Activated naive CD4-positive, alpha-beta T cell treated with Interleukin-2 at 50 U/mL for 16 hours (primary cell): ENCODE results near the gene COX6B2.

Source experiments
- DNase-seq: peaks from one replicate; pipeline ENCODE4 v3.0.0-alpha.2; 2020

COX6B2 gene

DNA sequence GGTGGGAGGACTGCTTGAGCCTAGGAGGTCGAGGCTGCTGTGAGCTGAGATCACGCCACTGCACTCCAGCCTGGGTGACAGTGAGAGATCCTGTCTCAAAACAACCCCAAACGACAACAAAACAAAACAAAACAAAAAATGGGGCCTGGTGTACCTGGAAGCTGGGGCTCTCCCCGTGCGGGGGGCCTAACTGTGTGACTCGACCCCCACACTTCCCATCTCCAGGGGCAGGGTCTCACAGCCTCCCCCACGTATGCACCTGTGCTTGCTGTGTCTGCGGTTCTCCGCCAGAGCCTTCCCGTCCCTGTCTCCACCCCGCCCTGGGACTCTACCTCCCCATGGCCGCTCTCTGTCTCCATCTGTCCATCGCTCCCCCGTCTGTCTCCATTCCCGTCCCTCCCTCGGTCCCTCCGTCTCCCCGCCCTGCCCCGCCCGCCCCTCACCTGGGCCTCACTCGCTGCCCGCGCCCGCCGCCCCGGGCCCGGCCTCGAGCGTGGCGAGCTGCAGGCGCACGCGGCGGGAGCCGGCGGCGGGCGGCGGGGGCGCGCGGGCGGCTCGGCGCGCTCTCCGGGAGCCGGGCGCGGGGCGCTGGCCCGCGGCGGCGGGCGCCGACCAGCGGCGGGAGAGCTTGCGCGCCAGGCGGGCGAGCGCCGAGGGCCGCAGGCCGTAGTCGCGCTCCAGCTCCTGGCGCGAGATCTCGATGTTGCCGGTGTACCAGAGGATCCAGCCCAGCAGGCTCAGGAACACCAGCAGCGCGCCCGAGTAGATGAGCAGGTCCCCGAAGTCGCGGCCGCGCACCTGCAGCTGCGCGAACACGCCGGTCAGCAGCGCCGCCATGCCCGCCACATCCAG, 29.0 kb upstream of the COX6B2 start:
- DNase-seq: peak; percentile 51

DNA sequence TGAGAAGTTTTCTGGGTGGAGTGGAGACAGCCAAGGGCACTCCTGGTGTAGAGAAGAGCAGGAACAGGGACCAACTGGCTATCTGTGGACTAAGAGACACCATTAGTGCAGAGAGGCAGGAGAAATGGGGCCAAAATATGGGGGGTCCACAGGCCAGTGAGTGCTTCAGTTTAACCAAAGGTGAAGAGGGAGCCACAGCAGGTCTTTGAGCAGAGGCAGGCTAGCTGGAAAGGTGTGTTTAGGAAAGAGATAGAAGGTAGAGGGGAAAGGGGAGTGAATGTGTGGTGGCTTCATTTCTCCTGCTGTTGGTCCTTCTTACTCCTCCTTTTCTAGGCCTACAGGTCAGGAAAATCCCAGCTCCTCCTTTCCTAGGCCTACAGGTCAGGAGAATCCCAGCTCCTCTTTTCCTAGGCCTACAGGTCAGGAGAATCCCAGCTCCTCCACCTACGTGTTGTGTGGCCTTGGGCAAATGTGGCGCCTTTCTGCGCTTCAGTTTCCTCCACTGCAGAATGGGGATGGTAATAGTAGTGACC, 28.1 kb upstream of the COX6B2 start:
- DNase-seq: no peak

DNA sequence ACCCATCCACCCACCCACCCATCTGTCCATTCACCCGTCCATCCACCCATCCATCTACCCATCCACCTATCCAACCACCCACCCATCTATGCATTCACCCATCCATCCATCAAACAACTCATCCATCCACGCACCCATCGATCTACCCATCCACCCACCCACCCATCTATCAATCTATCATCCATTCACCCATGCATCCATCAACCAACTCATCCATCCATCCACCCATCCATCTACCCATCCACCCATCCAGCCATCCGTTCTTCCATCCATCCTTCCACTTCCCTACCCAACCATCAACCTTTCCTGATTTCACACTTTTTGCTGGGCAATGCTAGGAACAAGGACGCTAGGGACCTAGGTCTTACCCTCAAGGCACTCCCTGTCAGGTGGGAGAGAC, 27.5 kb upstream of the COX6B2 start:
- no peak for DNase-seq

DNA sequence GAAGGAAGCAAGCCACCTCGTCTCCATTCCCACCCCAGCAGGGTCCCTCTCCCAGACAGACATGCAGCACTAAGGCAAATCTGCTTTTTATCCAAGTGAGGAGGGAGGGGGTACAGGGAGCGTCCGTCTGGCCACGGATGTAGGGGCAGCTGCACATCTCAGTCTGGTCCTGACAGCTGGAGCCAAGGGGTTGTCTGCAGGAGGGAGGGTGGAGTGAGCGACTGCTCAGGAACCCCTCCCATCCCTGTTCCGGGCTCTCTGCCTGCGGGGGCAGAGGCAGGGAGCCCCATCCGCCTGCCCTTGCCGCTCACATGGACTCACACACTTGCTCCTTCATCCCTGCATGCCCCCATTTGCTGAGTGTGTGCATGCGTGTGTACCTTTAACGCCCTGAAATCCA, 24.7 kb upstream of the COX6B2 start:
- DNase-seq: no peak

DNA sequence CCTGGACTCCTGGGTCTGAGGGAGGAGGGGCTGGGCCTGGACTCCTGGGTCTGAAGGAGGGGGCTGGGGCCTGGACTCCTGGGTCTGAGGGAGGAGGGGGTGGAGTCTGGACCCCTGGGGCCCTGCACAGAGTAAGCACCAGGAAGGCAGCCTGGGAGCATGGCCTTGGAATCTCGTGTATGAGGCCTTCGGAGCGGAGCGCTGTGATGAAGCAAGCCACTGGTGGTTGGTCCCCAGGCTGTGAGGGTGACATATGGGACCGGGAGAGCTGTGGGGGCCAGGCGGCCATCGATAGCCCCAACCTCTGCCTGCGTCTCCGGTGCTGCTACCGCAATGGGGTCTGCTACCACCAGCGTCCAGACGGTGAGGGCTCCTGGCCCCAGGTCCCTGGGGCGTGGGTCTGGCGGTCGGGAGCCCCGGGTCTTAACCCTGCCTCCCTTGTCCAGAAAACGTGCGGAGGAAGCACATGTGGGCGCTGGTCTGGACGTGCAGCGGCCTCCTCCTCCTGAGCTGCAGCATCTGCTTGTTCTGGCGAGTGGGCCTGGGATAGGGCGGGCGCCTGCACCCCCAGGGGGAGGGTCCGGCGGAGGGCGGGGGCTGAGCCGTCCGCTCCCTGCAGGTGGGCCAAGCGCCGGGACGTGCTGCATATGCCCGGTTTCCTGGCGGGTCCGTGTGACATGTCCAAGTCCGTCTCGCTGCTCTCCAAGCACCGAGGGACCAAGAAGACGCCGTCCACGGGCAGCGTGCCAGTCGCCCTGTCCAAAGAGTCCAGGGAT, 23.0 kb upstream of the COX6B2 start:
- DNase-seq: no peak

DNA sequence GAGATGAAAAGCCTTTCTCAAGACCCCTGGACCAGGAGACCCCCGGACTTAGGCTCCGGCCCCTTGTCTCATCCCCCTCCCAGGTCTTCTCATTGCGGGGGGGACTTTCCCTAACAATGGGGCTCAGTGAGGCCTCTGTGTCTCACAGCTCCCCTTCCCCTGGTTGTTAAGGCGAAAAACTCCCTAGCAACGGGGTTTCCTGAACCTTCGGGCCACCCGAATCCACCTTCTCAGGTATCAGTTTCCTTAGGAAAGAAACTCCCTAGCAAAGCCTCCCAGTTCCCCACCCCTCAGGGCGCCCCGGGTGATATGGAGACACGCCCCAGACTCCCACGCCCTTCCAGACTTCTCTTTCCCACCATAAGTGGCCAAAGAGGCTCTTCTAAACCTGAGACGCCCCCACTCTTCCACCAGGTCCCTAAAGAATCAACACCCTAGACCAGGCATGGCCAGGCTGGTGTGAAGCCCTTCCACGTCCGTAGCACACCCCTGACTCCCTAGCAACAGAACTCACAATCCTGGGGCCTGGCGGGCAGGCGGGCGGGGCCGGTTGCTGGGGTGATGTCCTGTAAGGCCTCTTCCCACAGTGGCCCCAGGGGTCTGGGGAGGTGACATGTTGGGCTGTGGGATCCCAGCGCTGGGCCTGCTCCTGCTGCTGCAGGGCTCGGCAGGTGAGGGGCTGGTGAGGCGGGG, 21.9 kb upstream of the COX6B2 start, which contains the start of gene TMEM190:
TSS of gene TMEM190 (plus strand) at position 586 of the 693 bp plus-strand sequence. CDS start at position 614, 28 bp downstream.
- DNase-seq: no peak

DNA sequence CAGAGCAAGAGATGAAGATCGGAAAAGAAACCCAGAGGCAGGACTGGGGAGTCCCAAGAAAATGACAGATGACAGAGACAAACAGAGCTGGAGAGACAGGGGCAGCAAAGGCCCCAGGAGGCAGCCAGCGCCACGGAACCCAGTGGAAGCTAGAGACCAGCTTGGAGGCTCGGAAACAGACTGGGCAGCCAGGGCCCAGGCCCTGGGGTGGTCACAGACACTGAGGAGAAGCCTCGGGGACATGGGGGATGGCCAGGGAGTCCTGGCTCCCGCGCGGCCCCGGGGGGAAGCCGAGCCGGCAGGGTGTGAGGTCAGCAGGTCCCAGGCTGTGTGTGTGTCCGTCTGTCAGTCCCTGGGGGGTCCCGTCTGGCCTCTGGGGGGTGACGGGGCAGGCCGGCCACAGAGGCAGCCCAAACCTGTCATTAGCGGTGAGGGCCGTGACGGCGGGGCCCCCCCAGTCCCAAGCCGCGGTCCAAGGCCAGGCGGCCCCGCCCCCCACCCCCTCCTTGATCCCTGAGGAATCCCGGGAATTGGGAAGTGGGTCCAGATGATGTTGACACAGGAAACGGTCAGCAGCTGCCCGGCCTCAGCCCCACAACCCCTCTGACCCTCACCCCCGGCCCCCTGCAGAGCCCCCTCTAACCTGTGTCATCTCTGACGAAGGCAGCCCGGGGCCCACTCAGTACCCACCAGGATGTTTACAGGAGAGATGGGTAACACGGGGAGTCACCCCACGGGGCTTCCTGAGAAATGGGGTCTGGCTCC, 19.7 kb upstream of the COX6B2 start:
- no peak for DNase-seq

DNA sequence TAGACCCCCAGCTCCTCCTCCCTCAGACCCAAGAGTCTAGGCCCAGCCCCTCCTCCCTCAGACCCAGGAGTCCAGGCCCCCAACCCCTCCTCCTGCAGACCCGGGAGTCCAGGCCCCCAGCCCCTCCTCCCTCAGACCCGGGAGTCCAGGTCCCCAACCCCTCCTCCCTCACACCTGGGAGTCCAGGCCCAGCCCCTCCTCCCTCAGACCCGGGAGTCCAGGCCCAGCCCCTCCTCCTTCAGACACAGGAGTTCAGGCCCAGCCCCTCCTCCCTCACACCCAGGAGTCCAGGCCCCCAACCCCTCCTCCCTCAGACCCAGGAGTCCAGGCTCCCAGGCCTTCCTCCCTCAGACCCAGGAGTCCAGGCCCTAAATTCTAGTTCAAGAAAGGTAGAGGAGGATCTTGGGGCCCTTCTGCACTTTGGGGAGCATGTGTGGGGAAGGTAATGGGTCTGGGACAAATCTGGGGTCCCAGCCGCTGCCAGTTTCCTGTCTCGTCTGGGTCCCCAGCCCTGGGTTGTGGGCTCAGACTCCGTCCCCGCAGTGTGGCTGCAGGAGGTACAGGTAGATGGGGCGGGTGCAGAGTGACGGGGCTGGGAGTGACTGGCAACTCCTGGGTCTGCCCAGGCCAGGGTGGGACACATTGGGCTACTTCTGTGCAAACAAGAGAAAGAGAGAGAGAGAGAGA, 18.9 kb upstream of the COX6B2 start:
- DNase-seq: no peak

DNA sequence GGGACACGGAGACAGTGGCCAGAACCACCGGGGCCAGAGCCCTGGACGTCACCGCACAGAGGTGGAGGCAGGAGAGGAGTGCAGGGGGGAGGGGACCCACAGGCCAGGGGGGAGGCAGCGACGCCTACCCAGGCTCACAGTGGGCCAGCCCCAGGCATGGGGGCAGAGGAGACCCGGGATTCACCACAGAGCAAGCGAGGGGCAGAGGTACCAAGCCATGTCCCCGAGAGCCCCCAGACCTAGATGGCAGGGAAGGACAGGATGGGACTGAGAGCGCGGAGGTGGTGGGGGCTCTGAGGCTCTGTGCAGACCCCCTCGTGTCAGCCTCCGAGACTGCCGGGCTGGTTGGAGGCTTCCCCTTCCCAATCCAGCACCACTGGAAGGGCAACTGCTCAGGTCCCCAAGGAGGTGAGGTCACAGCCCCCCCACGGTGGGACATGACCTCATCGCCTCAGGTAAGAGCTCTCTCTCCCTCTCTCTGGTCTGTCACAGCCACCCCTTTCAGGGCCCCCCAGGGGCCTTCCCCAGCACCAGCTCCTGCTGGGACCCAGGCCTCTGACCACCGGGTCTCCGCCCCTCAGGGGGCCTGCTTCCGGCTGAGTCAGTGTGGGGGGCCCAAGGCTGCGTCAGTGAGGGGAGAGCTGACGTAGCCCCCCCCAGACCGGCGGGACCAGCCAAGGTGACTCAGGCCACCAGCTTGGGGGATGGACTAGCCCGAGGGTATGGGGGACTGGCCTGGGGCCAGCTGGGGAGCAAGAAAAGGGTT, 18.0 kb upstream of the COX6B2 start:
- DNase-seq: no peak

DNA sequence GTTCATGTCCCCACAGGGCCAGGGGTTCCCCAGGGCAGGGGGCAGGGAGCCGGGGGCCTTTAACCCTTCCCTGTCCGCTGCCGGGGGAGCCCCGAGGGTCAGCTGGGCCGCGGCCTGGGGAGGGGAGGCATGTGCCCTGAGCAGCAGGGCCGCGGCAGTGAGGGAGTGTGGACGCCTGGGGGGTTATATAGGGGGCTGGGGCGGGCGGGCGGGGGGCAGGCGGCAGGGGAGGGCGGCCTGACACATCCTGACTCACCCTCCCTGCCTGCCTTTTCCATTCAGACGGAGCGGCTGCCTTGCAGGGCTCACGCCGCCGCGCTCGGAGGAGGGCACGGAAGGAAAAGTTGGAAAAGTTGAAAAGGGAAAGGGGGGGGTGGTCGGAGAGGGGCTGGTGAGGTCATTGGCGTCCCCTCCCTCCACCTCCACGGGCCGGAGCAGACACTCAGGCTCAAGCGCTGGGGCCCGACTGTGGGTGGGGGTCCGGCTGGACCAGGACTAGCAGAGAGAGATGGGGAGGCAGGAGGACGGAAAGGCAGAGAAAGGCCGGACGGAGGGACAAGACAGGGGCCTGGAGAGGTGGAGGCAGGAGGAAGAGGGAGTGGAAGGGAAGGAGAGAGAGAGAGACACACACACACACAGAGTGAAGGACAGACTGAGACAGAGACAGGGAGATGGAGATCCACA, 15.9 kb upstream of the COX6B2 start, which contains the start of gene IL11:
TSS of gene IL11 (minus strand) at position 159 of the 684 bp plus-strand sequence. CDS start at position 6, 153 bp downstream.
- no peak for DNase-seq

DNA sequence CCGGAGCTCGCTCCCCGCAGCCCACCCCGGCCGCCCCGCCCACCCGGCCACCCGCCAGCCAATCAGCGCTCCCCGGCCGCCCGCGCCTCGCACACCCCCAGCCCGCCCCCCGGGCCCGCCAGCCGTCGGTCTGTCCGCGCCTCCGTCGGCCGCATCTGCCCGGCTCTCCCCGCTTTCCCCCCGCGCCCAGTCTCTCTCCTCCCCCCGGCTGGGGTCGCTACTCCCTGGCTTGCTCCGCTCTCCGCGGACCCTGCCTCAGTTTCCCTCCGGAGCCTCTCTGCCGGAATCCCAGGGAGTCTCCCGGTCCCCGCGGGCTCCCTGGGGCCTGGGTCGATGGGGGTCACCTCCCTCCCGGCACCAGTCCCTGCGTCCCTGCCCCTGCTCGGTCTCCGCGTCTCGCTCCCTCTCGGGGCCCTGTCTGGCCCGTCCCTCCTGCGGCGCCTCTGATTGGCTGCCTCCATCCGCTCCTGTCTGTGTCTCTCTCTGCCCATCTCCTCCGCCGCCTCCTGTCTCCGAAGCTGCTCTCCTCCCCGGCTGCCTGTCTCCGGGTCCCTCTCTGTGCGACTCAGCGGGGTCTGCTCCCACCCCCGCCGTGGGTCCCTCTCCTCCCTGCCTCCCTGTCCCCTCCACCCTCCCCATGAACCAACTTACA, 15.3 kb upstream of the COX6B2 start:
- peak; percentile 30 for DNase-seq

DNA sequence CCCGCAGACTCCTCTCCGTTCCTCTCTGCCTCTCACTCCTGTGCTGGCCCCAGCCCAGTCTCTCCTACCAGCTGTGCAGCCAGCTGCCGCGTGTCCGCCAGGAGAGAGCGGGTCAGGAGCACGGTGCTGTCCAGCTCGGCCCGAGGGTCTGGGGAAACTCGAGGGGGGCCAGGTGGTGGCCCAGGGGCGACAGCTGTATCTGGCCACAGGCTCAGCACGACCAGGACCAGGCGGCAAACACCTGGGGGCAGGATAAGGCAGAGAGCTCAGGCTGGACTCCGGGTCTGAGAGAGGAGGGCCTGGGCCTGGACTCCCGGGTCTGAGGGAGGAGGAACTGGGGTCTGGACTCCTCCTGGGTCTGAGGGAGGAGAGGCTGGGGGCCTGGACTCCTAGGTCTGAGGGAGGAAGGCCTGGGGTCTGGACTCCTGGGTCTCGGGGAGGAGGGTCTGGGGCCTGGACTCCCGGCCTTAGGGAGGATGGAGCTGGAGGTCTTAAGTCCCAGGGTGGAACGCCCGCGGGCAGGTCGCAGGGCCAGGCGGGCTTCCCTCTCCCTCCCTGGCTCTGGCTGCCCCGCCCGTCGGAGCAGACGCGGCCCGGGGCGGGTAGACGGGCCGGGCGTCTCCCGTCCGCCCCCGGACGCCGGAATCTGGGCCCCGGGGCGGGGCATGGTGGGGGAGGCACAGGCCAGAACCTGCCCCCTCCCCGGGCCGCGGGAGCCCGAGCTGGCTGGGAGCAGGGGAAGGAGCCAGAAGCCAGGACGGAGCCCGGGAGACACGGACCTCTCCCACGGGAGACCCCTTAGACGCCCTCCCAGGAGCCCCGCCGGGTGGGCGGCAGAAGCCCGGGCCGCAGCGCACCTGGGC, 14.4 kb upstream of the COX6B2 start:
- DNase-seq: peak; percentile 38

DNA sequence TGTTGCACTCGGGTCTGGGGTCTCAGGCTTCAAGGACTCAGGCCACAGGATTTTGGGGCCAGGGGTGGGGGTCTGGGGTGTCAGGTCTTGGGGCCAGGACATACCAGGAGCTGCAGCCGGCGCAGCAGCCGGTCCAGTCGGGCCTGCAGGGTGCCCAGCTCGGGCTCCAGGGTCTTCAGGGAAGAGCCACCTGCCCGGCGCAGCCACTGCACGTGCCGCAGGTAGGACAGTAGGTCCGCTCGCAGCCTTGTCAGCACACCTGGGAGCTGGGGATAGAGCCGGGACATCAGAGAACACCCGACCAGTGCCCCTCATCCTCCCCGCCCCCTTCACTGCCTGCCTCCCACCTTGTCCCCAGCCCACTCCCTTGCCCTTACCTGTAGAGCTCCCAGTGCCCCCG, 13.6 kb upstream of the COX6B2 start:
- no peak for DNase-seq

DNA sequence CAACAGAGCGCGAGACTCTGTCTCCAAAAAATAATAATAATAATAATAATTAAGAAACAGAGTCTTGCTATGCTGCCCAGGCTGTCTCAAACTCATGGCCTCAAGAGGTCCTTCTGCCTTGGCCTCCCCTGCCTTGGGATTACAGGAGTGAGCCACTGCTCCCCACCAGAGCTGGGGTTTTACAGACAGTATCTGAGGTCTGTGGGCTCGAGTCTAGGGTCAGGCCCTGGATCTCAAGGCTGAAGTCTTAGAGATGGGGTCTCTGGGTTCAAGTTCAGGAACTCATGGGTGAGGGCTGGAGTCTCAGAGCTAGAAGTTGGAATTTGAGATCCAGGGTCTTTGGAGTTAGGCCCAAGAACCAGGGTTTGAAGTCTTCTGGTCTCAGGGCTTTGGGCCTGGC, 12.3 kb upstream of the COX6B2 start:
- DNase-seq: no peak

DNA sequence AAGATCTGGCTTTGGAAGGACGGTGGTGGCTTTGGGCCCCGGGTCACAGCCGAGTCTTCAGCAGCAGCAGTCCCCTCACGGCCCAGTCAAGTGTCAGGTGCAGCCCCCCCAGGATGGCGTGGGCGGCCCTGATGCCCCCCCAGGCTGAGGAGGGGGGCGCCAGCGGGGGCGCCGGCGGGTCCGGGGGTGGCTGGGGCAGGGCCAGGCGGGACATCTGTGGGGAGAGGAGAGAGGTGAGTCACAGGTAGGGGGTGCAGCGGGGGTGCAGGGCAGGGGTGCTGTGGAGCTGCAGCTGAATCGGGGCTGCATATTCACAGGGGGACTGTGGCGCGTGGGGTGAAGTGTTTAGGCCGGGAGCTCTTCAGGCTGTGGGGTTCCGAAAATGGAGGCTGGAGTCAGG, 11.4 kb upstream of the COX6B2 start:
- DNase-seq: no peak

DNA sequence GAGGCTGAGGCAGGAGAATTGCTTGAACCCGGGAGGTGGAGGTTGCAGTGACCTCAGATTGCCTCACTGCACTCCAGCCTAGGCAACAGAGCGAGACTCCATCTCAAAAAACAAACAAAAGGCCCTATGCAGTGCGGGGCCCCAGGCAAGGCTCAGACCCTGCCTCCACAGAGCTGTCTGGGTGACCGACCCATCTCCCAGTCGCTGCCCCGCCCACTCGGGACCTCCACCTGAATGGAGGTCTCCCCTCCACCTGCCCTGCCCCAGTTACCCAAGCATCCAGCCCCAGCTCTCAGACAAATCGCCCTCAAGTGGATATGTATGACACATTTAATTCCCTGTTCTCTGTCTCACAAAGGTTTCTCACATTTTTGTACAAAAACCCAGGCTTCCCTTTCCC, 10.7 kb upstream of the COX6B2 start:
- DNase-seq: no peak

DNA sequence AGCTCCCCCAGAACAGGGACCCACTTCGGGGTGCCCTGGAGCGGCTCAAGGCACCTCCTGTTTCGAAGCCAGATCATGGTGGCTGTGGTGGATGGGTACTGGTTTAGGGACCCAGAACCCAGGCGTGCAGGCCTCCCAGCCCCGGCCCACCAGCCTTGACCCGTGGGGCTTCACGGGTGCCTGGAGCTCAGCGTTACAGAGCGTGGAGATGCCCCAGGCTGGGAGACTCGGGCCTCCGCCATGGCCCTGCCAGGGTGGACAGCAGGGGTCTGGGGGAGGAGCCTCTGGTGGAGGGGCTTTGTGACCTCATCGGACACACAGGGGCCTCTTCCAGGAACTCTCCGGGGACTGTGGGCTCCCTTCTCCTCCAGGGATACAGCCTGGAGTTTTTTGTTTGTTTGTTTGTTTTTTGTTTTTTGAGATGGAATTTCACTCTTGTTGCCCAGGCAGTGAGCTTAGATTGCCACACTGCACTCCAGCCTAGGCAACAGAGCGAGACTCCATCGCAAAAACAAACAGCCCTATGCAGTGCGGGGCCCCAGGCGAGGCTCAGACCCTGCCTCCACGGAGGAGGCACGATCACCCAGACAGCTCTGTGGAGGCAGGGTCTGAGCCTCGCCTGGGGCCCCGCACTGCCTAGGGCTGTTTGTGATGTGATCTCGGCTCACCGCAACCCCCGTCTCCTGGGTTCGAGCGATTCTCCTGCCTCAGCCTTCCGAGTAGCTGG, 8.6 kb upstream of the COX6B2 start, which contains the start of gene GARIN5B:
TSS of gene GARIN5B (minus strand) at position 271 of the 727 bp plus-strand sequence. CDS start at position 77, 194 bp downstream.
- no peak for DNase-seq
